Measurements from ENCODE around the gene PEX14.

The PEX14 gene

GRCh38 chr1:10678852-10679251, 204.1 kb downstream of the PEX14 start:
- no peak for TF ChIP-seq CTCF (IDR thresholded peaks at IDR 0.05; ENCODE audit: low read depth, low read length, missing control alignments)
- no peak overlapping the region for H3K4me3 ChIP-seq (ENCODE audit: low read depth, low read length)
- no peak for DNase-seq (ENCODE audit: low read depth)

GRCh38 chr1:10679496-10680220, 204.9 kb downstream of the PEX14 start:
- DNase-seq (ENCODE audit: low read depth) = no peak
- no peak overlapping the region for H3K4me3 ChIP-seq (ENCODE audit: low read depth, low read length)
- TF ChIP-seq CTCF (IDR thresholded peaks at IDR 0.05; ENCODE audit: low read depth, low read length, missing control alignments) = no peak

Measured in GM12864 (cell line).